NT2/D1 (cell line): ENCODE measurements around the gene GSTCD.

Experiments
- SUZ12 ChIP-seq: IDR thresholded peaks from 2 replicates; pipeline ENCODE4 v1.6.1; 2011; ENCODE audit not compliant: insufficient read length, insufficient read depth; ENCODE audit errors: extremely low read depth
- YY1 ChIP-seq: IDR thresholded peaks from 2 replicates; pipeline ENCODE4 v1.6.1; 2011; ENCODE audit not compliant: insufficient read length, insufficient read depth
- ZNF274 ChIP-seq: IDR thresholded peaks from 2 replicates; pipeline ENCODE4 v1.6.1; 2011; ENCODE audit warnings: mild to moderate bottlenecking, low read depth, low read length

- TF ChIP-seq ZNF274 (no peak), SUZ12 (no peak), YY1 (no peak)
Measured at GRCh38 chr4:105666693-105667092, 41.9 kb upstream of the GSTCD start.
